GM23338 (cell line): ENCODE measurements around the gene UCN2.

ENCODE experiments used
- CTCF ChIP-seq, 2 experiments: fragments of 200-600 bp in 1 of 2; sonication (generic) in 1 of 2; conservative IDR thresholded peaks; 2 replicates each; pipeline versions ENCODE4 v1.5.1 to v1.6.1; 2016 to 2017; ENCODE audit warnings: antibody characterized with exemption in 2 of 2, low read depth in 2 of 2, mild to moderate bottlenecking in 2 of 2, moderate library complexity in 1 of 2
- EZH2 ChIP-seq: fragments of 200-600 bp; sonication (generic); IDR thresholded peaks from one replicate; pipeline ENCODE4 v1.8.0; 2017; ENCODE audit warnings: antibody characterized with exemption, mild to moderate bottlenecking, low read depth; ENCODE audit not compliant: unreplicated experiment
- EZH2phosphoT487 ChIP-seq: fragments of 200-600 bp; sonication (generic); IDR thresholded peaks from one replicate; pipeline ENCODE4 v1.8.1; 2018; ENCODE audit warnings: antibody characterized with exemption; ENCODE audit not compliant: unreplicated experiment
- REST ChIP-seq: IDR thresholded peaks from one replicate; pipeline ENCODE4 v1.6.1; 2018; ENCODE audit warnings: antibody characterized with exemption; ENCODE audit not compliant: unreplicated experiment

GRCh38 chr3:48564667-48565066 lies 1.1 kb upstream of the UCN2 start:
- TF ChIP-seq CTCF (conservative IDR thresholded peaks at IDR 0.05; ENCODE audit: low read depth in 2 of 2): no peak
- no peak for TF ChIP-seq EZH2phosphoT487
- TF ChIP-seq EZH2: no peak
- TF ChIP-seq REST: no peak
